IPS-15b (cell line): Measurements from ENCODE around the gene XYLB.

Experiments
- H3K27me3 ChIP-seq: one replicate; pipeline ENCODE4 v1.6.1; 2013; ENCODE audit warnings: low read length; ENCODE audit not compliant: control insufficient read depth, insufficient read depth
- H3K36me3 ChIP-seq: one replicate; pipeline ENCODE4 v1.6.1; 2013; ENCODE audit warnings: low read length; ENCODE audit not compliant: control insufficient read depth, insufficient read depth
- H3K4me1 ChIP-seq: one replicate; pipeline ENCODE4 v1.6.1; 2013; ENCODE audit warnings: mild to moderate bottlenecking, low read length; ENCODE audit not compliant: control insufficient read depth, insufficient read depth
- H3K4me3 ChIP-seq: one replicate; pipeline ENCODE4 v1.5.1; 2013; ENCODE audit warnings: low read depth, low read length
- H3K9ac ChIP-seq: one replicate; pipeline ENCODE4 v1.6.1; 2013; ENCODE audit warnings: low read depth, mild to moderate bottlenecking, low read length
- H3K9me3 ChIP-seq: one replicate; pipeline ENCODE4 v1.6.1; 2013; ENCODE audit warnings: mild to moderate bottlenecking, low read length; ENCODE audit not compliant: control insufficient read depth, insufficient read depth

The XYLB gene

DNA sequence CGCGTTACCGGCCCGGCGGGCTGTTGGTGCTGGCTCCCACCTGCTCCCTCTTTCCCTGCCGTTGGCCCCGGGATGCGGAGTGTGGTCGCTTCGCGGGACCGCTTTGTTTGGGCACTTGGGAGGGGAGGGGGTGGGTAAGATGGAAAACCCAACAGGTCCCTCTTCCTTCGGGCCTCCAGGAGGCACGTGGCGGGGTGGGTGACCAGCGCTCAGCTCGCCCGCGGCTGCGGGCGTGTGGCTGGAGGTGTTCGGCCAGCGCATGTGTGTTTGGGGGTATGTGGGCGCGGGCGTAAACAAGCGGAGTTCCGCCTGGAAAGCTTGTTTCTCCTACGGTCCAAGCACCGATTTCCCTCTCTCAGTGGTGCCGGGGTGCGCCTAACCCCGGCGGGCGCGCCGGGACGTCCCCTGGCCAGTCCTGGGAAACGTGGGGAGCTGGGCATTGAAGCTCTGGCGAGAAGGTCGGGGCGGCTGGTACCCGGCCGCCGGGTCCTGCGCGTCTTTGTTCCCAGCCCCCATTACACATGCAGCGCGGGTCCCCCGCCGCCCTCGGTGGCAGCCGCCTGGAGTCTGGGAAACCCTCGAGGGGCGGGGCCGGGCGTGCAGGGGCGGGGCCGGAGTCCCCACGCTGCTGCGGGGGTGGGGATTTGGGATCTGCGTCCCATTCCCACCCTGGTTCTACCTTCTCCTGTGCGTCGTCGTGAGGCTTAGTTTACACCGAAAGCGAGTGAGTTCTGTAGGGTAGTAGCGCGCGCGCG, 108.5 kb downstream of the XYLB start:
- Histone ChIP-seq H3K36me3 (no peaks in the 10 kb centered on the region), H3K4me1 (peaks cover 20% of the 10 kb centered on the region), H3K4me3 (peak overlapping the region; percentile 94), H3K9me3 (no peaks in the 10 kb centered on the region), H3K9ac (peak overlapping the region; percentile 91), H3K27me3 (no peaks in the 10 kb centered on the region)

GRCh38 chr3:38455639-38456430, 109.2 kb downstream of the XYLB start:
- H3K27me3 ChIP-seq: no peaks in the 10 kb centered on the region
- no peaks in the 10 kb centered on the region for H3K9me3 ChIP-seq
- H3K4me3 ChIP-seq: peak overlapping the region; percentile 94
- peaks cover 20% of the 10 kb centered on the region for H3K4me1 ChIP-seq
- no peaks in the 10 kb centered on the region for H3K36me3 ChIP-seq
- H3K9ac ChIP-seq: peak overlapping the region; percentile 76

- no peak overlapping the region for H3K4me3 ChIP-seq
- no peaks in the 10 kb centered on the region for H3K36me3 ChIP-seq
- no peaks in the 10 kb centered on the region for H3K9me3 ChIP-seq
- H3K27me3 ChIP-seq: no peaks in the 10 kb centered on the region
- H3K4me1 ChIP-seq: peaks cover 18% of the 10 kb centered on the region
- H3K9ac ChIP-seq: no peak overlapping the region
These were observed 110.8 kb downstream of the XYLB start for GRCh38 chr3:38457111-38458003.

DNA sequence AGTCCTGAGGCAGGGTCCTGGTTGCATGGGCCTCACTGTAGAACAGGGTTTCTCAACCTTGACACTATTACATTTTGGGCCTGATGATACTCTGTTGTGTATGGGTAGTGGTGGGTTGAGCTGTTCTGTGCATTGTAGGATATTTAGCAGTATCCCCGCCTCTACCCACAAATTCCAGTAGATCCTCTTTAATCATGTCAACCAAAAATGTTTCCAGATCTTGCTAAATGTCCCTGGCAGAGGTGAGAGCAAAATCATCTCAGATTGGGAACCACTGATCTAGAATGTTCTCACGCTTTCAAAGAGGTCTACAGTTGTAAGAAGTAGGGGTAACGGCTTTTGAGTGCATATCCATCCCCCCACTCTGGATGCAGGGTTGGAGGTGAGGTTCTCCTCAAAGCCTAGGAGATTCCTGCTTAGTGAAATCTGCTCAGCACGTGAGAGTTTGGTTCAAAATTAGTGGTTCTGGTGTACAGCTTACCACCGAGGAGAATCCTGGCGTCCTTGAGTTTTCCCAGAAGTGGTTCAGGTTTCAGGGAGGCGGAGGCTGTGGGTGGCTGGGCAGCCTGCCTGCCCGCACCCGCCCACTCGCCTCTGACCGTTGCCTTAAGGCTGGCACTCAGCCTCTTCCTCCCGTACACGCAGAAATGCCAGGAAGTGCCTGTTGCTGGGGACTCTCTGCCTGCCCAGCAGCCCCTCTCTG, 112.4 kb downstream of the XYLB start:
- H3K36me3 ChIP-seq: no peaks in the 10 kb centered on the region
- no peak overlapping the region for H3K9ac ChIP-seq
- no peaks in the 10 kb centered on the region for H3K9me3 ChIP-seq
- H3K27me3 ChIP-seq: no peaks in the 10 kb centered on the region
- peaks cover 12% of the 10 kb centered on the region for H3K4me1 ChIP-seq
- no peak overlapping the region for H3K4me3 ChIP-seq

- no peaks in the 10 kb centered on the region for H3K36me3 ChIP-seq
- peaks cover 12% of the 10 kb centered on the region for H3K4me1 ChIP-seq
- no peaks in the 10 kb centered on the region for H3K27me3 ChIP-seq
- no peaks in the 10 kb centered on the region for H3K9me3 ChIP-seq
- H3K9ac ChIP-seq: no peak overlapping the region
- no peak overlapping the region for H3K4me3 ChIP-seq
These were observed 113.0 kb downstream of the XYLB start for GRCh38 chr3:38459499-38460048.

- H3K36me3 ChIP-seq: no peaks in the 10 kb centered on the region
- H3K4me1 ChIP-seq: peaks cover 12% of the 10 kb centered on the region
- H3K4me3 ChIP-seq: no peak overlapping the region
- no peaks in the 10 kb centered on the region for H3K27me3 ChIP-seq
- no peaks in the 10 kb centered on the region for H3K9me3 ChIP-seq
- H3K9ac ChIP-seq: no peak overlapping the region
These were observed 114.0 kb downstream of the XYLB start for GRCh38 chr3:38460377-38461270.
